GM21360 (cell line): ENCODE results near the gene SLC7A1.

Experiments
- ATAC-seq: cut with Tn5 transposase; IDR thresholded peaks from one replicate; pipeline ENCODE4 v1.9.1; 2021; ENCODE audit warnings: mild to moderate bottlenecking, moderate library complexity; ENCODE audit not compliant: unreplicated experiment

The SLC7A1 gene

GRCh38 chr13:29513002-29513980 lies 82.2 kb downstream of the SLC7A1 start:
- no peak for ATAC-seq

- no peak for ATAC-seq
Measured at GRCh38 chr13:29511980-29512379, 83.5 kb downstream of the SLC7A1 start.

- ATAC-seq = no peak
Measured at GRCh38 chr13:29511106-29511796, 84.2 kb downstream of the SLC7A1 start.

- no peak for ATAC-seq
Measured at GRCh38 chr13:29510651-29511084, 84.8 kb downstream of the SLC7A1 start.

GRCh38 chr13:29509999-29510589 lies 85.4 kb downstream of the SLC7A1 start:
- no peak for ATAC-seq

- no peak for ATAC-seq
Measured at GRCh38 chr13:29508876-29509252, 86.6 kb downstream of the SLC7A1 start.

- ATAC-seq = no peak
Measured at GRCh38 chr13:29508130-29508875, 87.2 kb downstream of the SLC7A1 start.

- no peak for ATAC-seq
Measured at GRCh38 chr13:29507356-29507755, 88.1 kb downstream of the SLC7A1 start.

- no peak for ATAC-seq
Measured at GRCh38 chr13:29505950-29506349, 89.5 kb downstream of the SLC7A1 start.

GRCh38 chr13:29505511-29505910 lies 90.0 kb downstream of the SLC7A1 start:
- no peak for ATAC-seq

GRCh38 chr13:29504691-29505090 lies 90.8 kb downstream of the SLC7A1 start:
- no peak for ATAC-seq

GRCh38 chr13:29503041-29503837 lies 92.2 kb downstream of the SLC7A1 start:
- ATAC-seq = no peak

GRCh38 chr13:29502391-29503008 lies 93.0 kb downstream of the SLC7A1 start:
- no peak for ATAC-seq

GRCh38 chr13:29501674-29502073 lies 93.8 kb downstream of the SLC7A1 start:
- ATAC-seq = no peak

- no peak for ATAC-seq
Measured at GRCh38 chr13:29500386-29500785, 95.1 kb downstream of the SLC7A1 start.

- no peak for ATAC-seq
Measured at GRCh38 chr13:29499506-29500165, 95.9 kb downstream of the SLC7A1 start.

- no peak for ATAC-seq
Measured at GRCh38 chr13:29498426-29499040, 97.0 kb downstream of the SLC7A1 start.

- no peak for ATAC-seq
Measured at GRCh38 chr13:29497137-29497654, 98.3 kb downstream of the SLC7A1 start.
